Astrocyte (in vitro differentiated cells and primary cell): ENCODE results near the gene MYL6B. TPM values are rescaled to one million over a fixed set of nuclear protein-coding genes. Genes with fewer than 3 reads are reported as not detected.

Source experiments
- DNase-seq: peaks from one replicate; pipeline ENCODE4 v3.0.0-alpha.2; 2010; ENCODE audit warnings: low read depth
- FAIRE-seq: peaks from 2 replicates; lab custom pipeline; 2011; peaks lifted over from hg19 to GRCh38; lab: Jason Lieb, UNC
- H2AFZ ChIP-seq: 2 replicates; pipeline ENCODE4 v1.6.0; 2012; ENCODE audit warnings: low read depth, low read length, inconsistent platforms
- H3K27ac ChIP-seq: 2 replicates; pipeline ENCODE4 v1.5.1; 2011; ENCODE audit warnings: low read depth, low read length, inconsistent platforms
- H3K27me3 ChIP-seq: 2 replicates; pipeline ENCODE4 v1.6.0; 2011; ENCODE audit warnings: low read length, inconsistent platforms; ENCODE audit not compliant: insufficient read depth
- H3K36me3 ChIP-seq: 2 replicates; pipeline ENCODE4 v1.5.1; 2011; ENCODE audit warnings: low read length, inconsistent platforms; ENCODE audit not compliant: insufficient read depth
- H3K4me1 ChIP-seq: 2 replicates; pipeline ENCODE4 v1.5.1; 2011; ENCODE audit warnings: low read length, inconsistent platforms; ENCODE audit not compliant: insufficient read depth
- H3K4me2 ChIP-seq: 2 replicates; pipeline ENCODE4 v1.6.0; 2012; ENCODE audit warnings: low read length, inconsistent platforms
- H3K4me3 ChIP-seq: 2 replicates; pipeline ENCODE4 v1.5.1; 2011; ENCODE audit warnings: low read depth, mild to moderate bottlenecking, low read length, inconsistent platforms; ENCODE audit not compliant: insufficient read depth
- H3K79me2 ChIP-seq: 2 replicates; pipeline ENCODE4 v1.6.0; 2012; ENCODE audit warnings: mild to moderate bottlenecking, low read length, inconsistent platforms; ENCODE audit not compliant: insufficient read depth
- H3K9ac ChIP-seq: 2 replicates; pipeline ENCODE4 v1.6.0; 2012; ENCODE audit warnings: mild to moderate bottlenecking, low read length, inconsistent platforms
- H3K9me3 ChIP-seq: 2 replicates; pipeline ENCODE4 v1.5.1; 2012; ENCODE audit warnings: low read depth, mild to moderate bottlenecking, low read length, inconsistent platforms; ENCODE audit not compliant: insufficient read depth
- H4K20me1 ChIP-seq: 2 replicates; pipeline ENCODE4 v1.6.0; 2012; ENCODE audit warnings: low read length, inconsistent platforms; ENCODE audit not compliant: insufficient read depth
- H3K27ac Mint-ChIP-seq: one replicate; pipeline ENCODE4 v1.8.0; 2021; ENCODE audit warnings: mild to moderate bottlenecking, mixed read lengths; ENCODE audit not compliant: unreplicated experiment
- H3K27me3 Mint-ChIP-seq: one replicate; pipeline ENCODE4 v1.8.0; 2021; ENCODE audit warnings: low read depth, mixed read lengths; ENCODE audit not compliant: unreplicated experiment
- H3K36me3 Mint-ChIP-seq: one replicate; pipeline ENCODE4 v1.8.0; 2021; ENCODE audit warnings: low read depth, mixed read lengths; ENCODE audit not compliant: unreplicated experiment
- H3K4me1 Mint-ChIP-seq: one replicate; pipeline ENCODE4 v1.8.0; 2021; ENCODE audit warnings: low read depth, mixed read lengths; ENCODE audit not compliant: unreplicated experiment
- H3K4me3 Mint-ChIP-seq: one replicate; pipeline ENCODE4 v1.8.0; 2021; ENCODE audit warnings: mild to moderate bottlenecking, moderate library complexity, mixed read lengths; ENCODE audit not compliant: unreplicated experiment
- H3K9me3 Mint-ChIP-seq: one replicate; pipeline ENCODE4 v1.8.0; 2021; ENCODE audit warnings: mild to moderate bottlenecking, mixed read lengths; ENCODE audit not compliant: unreplicated experiment
- CTCF ChIP-seq: IDR thresholded peaks from 2 replicates; pipeline ENCODE4 v1.5.1; 2011; ENCODE audit warnings: low read depth, mild to moderate bottlenecking, inconsistent platforms, low read length, moderate library complexity; ENCODE audit not compliant: insufficient read depth
- EZH2 ChIP-seq: IDR thresholded peaks from 2 replicates; pipeline ENCODE4 v1.6.1; 2012; ENCODE audit warnings: mild to moderate bottlenecking, low read length, inconsistent platforms; ENCODE audit not compliant: insufficient read depth
- total RNA-seq: library from RNA; stranded (reverse); gene quantifications from 2 replicates; pipeline ENCODE4 v1.2.1, GENCODE V29; 2021

MYL6B gene
- total RNA-seq, 1 donor from 2014 or later = 118 TPM

DNA sequence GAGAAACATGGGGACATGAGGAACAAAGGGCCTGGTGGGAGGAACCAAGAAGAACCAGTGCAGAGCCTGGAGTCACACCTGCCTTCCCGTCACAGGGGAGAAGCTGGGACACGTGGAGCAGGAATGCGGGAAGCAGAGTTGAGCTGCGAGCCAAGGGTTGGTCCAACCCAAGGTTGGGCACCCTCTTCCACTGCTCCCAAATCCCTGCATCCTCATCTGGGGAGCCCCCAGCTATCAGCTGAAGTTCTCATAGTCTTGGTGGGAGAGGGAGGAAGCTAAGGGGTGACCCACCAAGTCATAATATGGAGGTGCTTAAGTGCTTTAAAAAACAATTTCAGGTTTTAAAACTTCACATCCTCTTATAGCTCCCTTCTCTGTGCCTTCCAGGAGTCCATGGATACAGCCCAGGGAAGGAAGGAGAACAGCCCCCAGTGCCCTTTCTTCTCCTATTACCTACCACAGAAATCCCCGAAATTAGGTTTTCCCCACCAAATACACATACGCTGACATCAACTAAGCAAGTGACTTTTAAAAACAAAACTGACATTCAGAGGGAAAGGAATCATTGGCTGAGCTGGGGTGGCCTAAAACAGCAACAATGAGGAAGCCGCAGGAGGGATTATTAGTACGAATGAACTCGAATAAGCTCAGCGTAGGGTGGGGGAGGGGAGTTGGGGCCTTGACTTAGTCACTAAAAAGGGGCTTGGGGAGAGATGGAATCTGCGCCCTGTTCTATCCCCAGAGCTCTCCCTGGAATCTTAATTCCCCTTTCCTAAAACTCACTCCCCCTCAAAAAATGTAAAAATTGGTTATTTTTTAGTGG is 10.3 kb downstream of the MYL6B start:
- peaks cover 47% of the 10 kb centered on the region for H3K36me3 ChIP-seq
- no peaks in the 10 kb centered on the region for H3K9me3 Mint-ChIP-seq
- no peak for DNase-seq
- no peaks in the 10 kb centered on the region for H3K27me3 ChIP-seq
- H3K4me2 ChIP-seq = peak overlapping the region; percentile 99
- H3K27ac Mint-ChIP-seq = no peak overlapping the region
- peaks cover 12% of the 10 kb centered on the region for H3K4me1 Mint-ChIP-seq
- H4K20me1 ChIP-seq = peaks cover 76% of the 10 kb centered on the region
- peaks cover 45% of the 10 kb centered on the region for H3K36me3 Mint-ChIP-seq
- TF ChIP-seq CTCF (no peak), EZH2 (no peak)
- peak overlapping the region; percentile 91 for H3K4me3 Mint-ChIP-seq
- no peak overlapping the region for H2AFZ ChIP-seq
- H3K9ac ChIP-seq = peak overlapping the region; percentile 43
- peaks cover 23% of the 10 kb centered on the region for H3K4me1 ChIP-seq
- no peaks in the 10 kb centered on the region for H3K9me3 ChIP-seq
- H3K27ac ChIP-seq = no peak overlapping the region
- FAIRE-seq = no peak
- H3K4me3 ChIP-seq = no peak overlapping the region
- no peaks in the 10 kb centered on the region for H3K27me3 Mint-ChIP-seq
- H3K79me2 ChIP-seq = peaks cover 44% of the 10 kb centered on the region

DNA sequence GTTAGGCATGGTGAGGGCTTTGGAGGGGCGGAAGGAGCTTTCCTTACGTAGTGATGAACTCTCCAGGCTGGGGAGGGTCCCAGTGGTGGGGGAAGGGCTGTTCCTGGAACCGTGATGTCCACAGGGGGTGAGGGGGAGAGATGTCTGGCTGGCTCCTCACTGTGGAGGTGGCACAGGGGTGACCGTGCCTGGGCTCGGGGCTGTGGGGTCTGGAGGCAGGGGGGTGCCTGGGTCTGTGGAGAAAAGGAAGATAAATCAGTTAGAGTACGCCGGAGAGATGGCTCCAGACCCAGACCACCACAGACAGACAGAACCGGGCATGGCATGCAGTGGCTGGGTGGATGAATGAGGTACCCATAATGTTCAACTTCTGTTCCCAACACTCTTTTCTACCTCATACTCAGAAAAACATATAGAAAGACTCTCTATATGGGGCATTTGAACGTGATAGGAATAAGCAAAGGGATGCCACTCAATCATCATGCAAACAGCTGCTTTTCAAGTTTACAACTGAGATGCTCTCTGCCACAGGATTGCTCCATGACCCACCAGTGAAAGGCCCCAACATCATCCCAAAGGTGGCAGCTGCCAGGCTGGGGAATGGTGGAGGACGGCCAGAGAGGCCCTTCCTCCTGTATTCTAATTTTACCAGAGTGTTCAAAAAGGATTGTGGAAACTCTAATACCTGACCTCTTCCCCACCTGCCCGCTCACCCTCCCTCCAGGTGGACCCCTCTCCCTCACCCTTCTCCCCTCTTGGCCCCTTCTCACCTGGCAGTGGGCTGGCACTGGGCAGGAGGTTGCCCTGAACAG is 11.4 kb downstream of the MYL6B start:
- Mint-ChIP-seq H3K27ac (peak overlapping the region; percentile 53), H3K36me3 (peaks cover 42% of the 10 kb centered on the region), H3K9me3 (no peaks in the 10 kb centered on the region), H3K4me1 (peaks cover 12% of the 10 kb centered on the region), H3K4me3 (peak overlapping the region; percentile 60), H3K27me3 (no peaks in the 10 kb centered on the region)
- H3K4me2 ChIP-seq = no peak overlapping the region
- DNase-seq = no peak
- TF ChIP-seq CTCF (no peak), EZH2 (no peak)
- peaks cover 50% of the 10 kb centered on the region for H3K36me3 ChIP-seq
- no peak overlapping the region for H2AFZ ChIP-seq
- H3K79me2 ChIP-seq = peaks cover 37% of the 10 kb centered on the region
- H4K20me1 ChIP-seq = peaks cover 76% of the 10 kb centered on the region
- FAIRE-seq = no peak
- no peak overlapping the region for H3K27ac ChIP-seq
- H3K4me1 ChIP-seq = peaks cover 23% of the 10 kb centered on the region
- no peaks in the 10 kb centered on the region for H3K27me3 ChIP-seq
- no peak overlapping the region for H3K9ac ChIP-seq
- H3K4me3 ChIP-seq = no peak overlapping the region
- no peaks in the 10 kb centered on the region for H3K9me3 ChIP-seq
